Ishikawa (cell line): Measurements from ENCODE around the gene LRRC49.

Experiments used
- CEBPB ChIP-seq: IDR thresholded peaks from 2 replicates; pipeline ENCODE4 v1.6.1; 2012
- CREB1 ChIP-seq: IDR thresholded peaks from 2 replicates; pipeline ENCODE4 v1.6.1; 2012; ENCODE audit warnings: low read depth
- EP300 ChIP-seq: IDR thresholded peaks from 2 replicates; pipeline ENCODE4 v1.6.1; 2012; ENCODE audit warnings: borderline replicate concordance
- FOXM1 ChIP-seq: IDR thresholded peaks from 2 replicates; pipeline ENCODE4 v1.6.1; 2012; ENCODE audit warnings: low read depth, borderline replicate concordance
- NFIC ChIP-seq: IDR thresholded peaks from 2 replicates; pipeline ENCODE4 v1.6.1; 2012
- RAD21 ChIP-seq: IDR thresholded peaks from 2 replicates; pipeline ENCODE4 v1.6.1; 2012; ENCODE audit warnings: low read depth
- REST ChIP-seq: IDR thresholded peaks from 2 replicates; pipeline ENCODE4 v1.6.1; 2012; ENCODE audit warnings: low read depth, mild to moderate bottlenecking
- TAF1 ChIP-seq: IDR thresholded peaks from 2 replicates; pipeline ENCODE4 v1.6.1; 2012; ENCODE audit warnings: low read depth, mild to moderate bottlenecking
- TCF12 ChIP-seq: IDR thresholded peaks from 2 replicates; pipeline ENCODE4 v1.6.1; 2012; ENCODE audit warnings: low read depth
- YY1 ChIP-seq: IDR thresholded peaks from 2 replicates; pipeline ENCODE4 v1.6.1; 2012; ENCODE audit warnings: low read depth

- TF ChIP-seq REST (no peak), EP300 (no peak), CREB1 (no peak), RAD21 (no peak), FOXM1 (no peak), TAF1 (no peak), TCF12 (no peak), YY1 (no peak), CEBPB (no peak), NFIC (no peak)
Measured at GRCh38 chr15:70876683-70877082, 15.9 kb upstream of the LRRC49 start.
